HG03432 (cell line): ENCODE results near the gene CPOX.

Source experiments
- ATAC-seq: cut with Tn5 transposase; IDR thresholded peaks from one replicate; pipeline ENCODE4 v1.9.1; 2021; ENCODE audit warnings: mild to moderate bottlenecking, moderate library complexity; ENCODE audit not compliant: unreplicated experiment

The CPOX gene

GRCh38 chr3:98596541-98597500 is 3.4 kb upstream of the CPOX start:
- no peak for ATAC-seq

- no peak for ATAC-seq
Observed at GRCh38 chr3:98596087-98596486, 2.7 kb upstream of the CPOX start.

- no peak for ATAC-seq
Observed at GRCh38 chr3:98594628-98595324, 1.4 kb upstream of the CPOX start.

- ATAC-seq: no peak
Observed at GRCh38 chr3:98592345-98592935, 971 bp downstream of the CPOX start.

GRCh38 chr3:98589331-98590036 is 3.9 kb downstream of the CPOX start:
- no peak for ATAC-seq

- ATAC-seq: no peak
Observed at GRCh38 chr3:98588065-98588464, 5.3 kb downstream of the CPOX start.

- no peak for ATAC-seq
Observed at GRCh38 chr3:98587654-98588053, 5.8 kb downstream of the CPOX start.

- no peak for ATAC-seq
Observed at GRCh38 chr3:98584547-98584946, 8.9 kb downstream of the CPOX start.

GRCh38 chr3:98583766-98584165 is 9.6 kb downstream of the CPOX start:
- no peak for ATAC-seq

- no peak for ATAC-seq
Observed at GRCh38 chr3:98582042-98582441, 11.4 kb downstream of the CPOX start.

GRCh38 chr3:98581474-98581873 is 11.9 kb downstream of the CPOX start:
- ATAC-seq: no peak

- no peak for ATAC-seq
Observed at GRCh38 chr3:98580401-98581386, 12.7 kb downstream of the CPOX start.

GRCh38 chr3:98577178-98577895 is 16.1 kb downstream of the CPOX start:
- no peak for ATAC-seq

- ATAC-seq: peak; percentile 28
Observed at GRCh38 chr3:98574132-98574531, 19.3 kb downstream of the CPOX start.

GRCh38 chr3:98573181-98573728 is 20.2 kb downstream of the CPOX start:
- ATAC-seq: peak; percentile 73

GRCh38 chr3:98568402-98568801 is 25.0 kb downstream of the CPOX start:
- no peak for ATAC-seq

GRCh38 chr3:98567666-98568270 is 25.6 kb downstream of the CPOX start:
- peak; percentile 34 for ATAC-seq

- no peak for ATAC-seq
Observed at GRCh38 chr3:98565843-98566242, 27.6 kb downstream of the CPOX start.
